NCI-H526 (cell line): ENCODE measurements around the gene S100A12.

Experiments
- DNase-seq, 2 experiments: peaks; one replicate each; lab custom pipeline; 2025; lab: John Stamatoyannopoulos, UW

S100A12 gene

GRCh38 chr1:153336650-153337049, 38.8 kb downstream of the S100A12 start:
- no peak for DNase-seq

- DNase-seq = no peak
Observed at GRCh38 chr1:153333902-153334301, 41.5 kb downstream of the S100A12 start.

GRCh38 chr1:153324912-153325311, 50.5 kb downstream of the S100A12 start:
- no peak for DNase-seq
